Tibial nerve (tissue), 4 donors: ENCODE measurements around the gene ZNF281.

ENCODE experiments used
- CTCF ChIP-seq, 5 experiments: fragments of 200-600 bp in 3 of 5; fragments of 450-650 bp in 2 of 5; sonication (generic) in 3 of 5; IDR thresholded peaks; one replicate each; pipeline ENCODE4 v1.5.1; 2016 to 2019; ENCODE audit warnings: antibody characterized with exemption in 5 of 5, mild to moderate bottlenecking in 3 of 5, moderate library complexity in 2 of 5
- EP300 ChIP-seq, 2 donors: sonication (generic); formaldehyde crosslinking; IDR thresholded peaks; one replicate each; pipeline ENCODE4 v1.6.1; 2017; ENCODE audit warnings: antibody characterized with exemption in 2 of 2, mild to moderate bottlenecking in 1 of 2
- POLR2A ChIP-seq, 2 donors: fragments of 450-650 bp; IDR thresholded peaks; one replicate each; pipeline ENCODE4 v1.6.1; 2017; ENCODE audit warnings: antibody characterized with exemption in 2 of 2, mild to moderate bottlenecking in 2 of 2, moderate library complexity in 2 of 2

GRCh38 chr1:200373811-200374231 lies 36.0 kb downstream of the ZNF281 start:
- TF ChIP-seq POLR2A (IDR thresholded peaks at IDR 0.05): no peak
- no peak for TF ChIP-seq CTCF (IDR thresholded peaks at IDR 0.05)
- no peak for TF ChIP-seq EP300 (IDR thresholded peaks at IDR 0.05)
